ENCODE data around the gene CFDP1. TPM values are rescaled to one million over a fixed set of nuclear protein-coding genes. Genes with fewer than 3 reads are reported as not detected.

CFDP1 gene
- total RNA-seq, 1 donor from 2014 or later: 65.7 TPM

- H3K9me3 Mint-ChIP-seq (ENCODE audit: unreplicated experiment): no peaks in the 10 kb centered on the region
- H3K4me3 Mint-ChIP-seq (ENCODE audit: unreplicated experiment): no peak overlapping the region
- H3K36me3 Mint-ChIP-seq (ENCODE audit: low read depth, unreplicated experiment): peaks cover 4% of the 10 kb centered on the region
- no peak for TF ChIP-seq CTCF (IDR thresholded peaks at IDR 0.05; ENCODE audit: unreplicated experiment)
- H3K27me3 Mint-ChIP-seq (ENCODE audit: unreplicated experiment): peaks cover 5% of the 10 kb centered on the region
- no peak for DNase-seq (ENCODE audit: low spot score)
- no peak overlapping the region for H3K27ac Mint-ChIP-seq (ENCODE audit: unreplicated experiment)
- H3K4me1 Mint-ChIP-seq (ENCODE audit: unreplicated experiment): peaks cover 27% of the 10 kb centered on the region
Measured at GRCh38 chr16:75326333-75326732, 107.0 kb downstream of the CFDP1 start.

- H3K4me3 Mint-ChIP-seq (ENCODE audit: unreplicated experiment): no peak overlapping the region
- peaks cover 5% of the 10 kb centered on the region for H3K27me3 Mint-ChIP-seq (ENCODE audit: unreplicated experiment)
- DNase-seq (ENCODE audit: low spot score): no peak
- peak overlapping the region; percentile 45 for H3K27ac Mint-ChIP-seq (ENCODE audit: unreplicated experiment)
- peaks cover 39% of the 10 kb centered on the region for H3K4me1 Mint-ChIP-seq (ENCODE audit: unreplicated experiment)
- H3K9me3 Mint-ChIP-seq (ENCODE audit: unreplicated experiment): no peaks in the 10 kb centered on the region
- peaks cover 7% of the 10 kb centered on the region for H3K36me3 Mint-ChIP-seq (ENCODE audit: low read depth, unreplicated experiment)
- TF ChIP-seq CTCF (IDR thresholded peaks at IDR 0.05; ENCODE audit: unreplicated experiment): no peak
Measured at GRCh38 chr16:75323933-75324332, 109.4 kb downstream of the CFDP1 start.

GRCh38 chr16:75323198-75323597 is 110.1 kb downstream of the CFDP1 start:
- no peak for TF ChIP-seq CTCF (IDR thresholded peaks at IDR 0.05; ENCODE audit: unreplicated experiment)
- Mint-ChIP-seq H3K27ac (ENCODE audit: unreplicated experiment) (no peak overlapping the region), H3K4me1 (ENCODE audit: unreplicated experiment) (peaks cover 43% of the 10 kb centered on the region), H3K27me3 (ENCODE audit: unreplicated experiment) (peaks cover 5% of the 10 kb centered on the region), H3K9me3 (ENCODE audit: unreplicated experiment) (no peaks in the 10 kb centered on the region), H3K4me3 (ENCODE audit: unreplicated experiment) (no peak overlapping the region), H3K36me3 (ENCODE audit: low read depth, unreplicated experiment) (peaks cover 7% of the 10 kb centered on the region)
- DNase-seq (ENCODE audit: low spot score): no peak

GRCh38 chr16:75322740-75323139 is 110.6 kb downstream of the CFDP1 start:
- peaks cover 43% of the 10 kb centered on the region for H3K4me1 Mint-ChIP-seq (ENCODE audit: unreplicated experiment)
- H3K4me3 Mint-ChIP-seq (ENCODE audit: unreplicated experiment): no peak overlapping the region
- no peak overlapping the region for H3K27ac Mint-ChIP-seq (ENCODE audit: unreplicated experiment)
- peaks cover 5% of the 10 kb centered on the region for H3K27me3 Mint-ChIP-seq (ENCODE audit: unreplicated experiment)
- no peak for DNase-seq (ENCODE audit: low spot score)
- no peaks in the 10 kb centered on the region for H3K9me3 Mint-ChIP-seq (ENCODE audit: unreplicated experiment)
- TF ChIP-seq CTCF (IDR thresholded peaks at IDR 0.05; ENCODE audit: unreplicated experiment): no peak
- H3K36me3 Mint-ChIP-seq (ENCODE audit: low read depth, unreplicated experiment): peaks cover 7% of the 10 kb centered on the region

GRCh38 chr16:75320435-75320834 is 112.9 kb downstream of the CFDP1 start:
- peaks cover 8% of the 10 kb centered on the region for H3K27me3 Mint-ChIP-seq (ENCODE audit: unreplicated experiment)
- no peaks in the 10 kb centered on the region for H3K9me3 Mint-ChIP-seq (ENCODE audit: unreplicated experiment)
- H3K36me3 Mint-ChIP-seq (ENCODE audit: low read depth, unreplicated experiment): peaks cover 7% of the 10 kb centered on the region
- peak overlapping the region; percentile 40 for H3K27ac Mint-ChIP-seq (ENCODE audit: unreplicated experiment)
- no peak for DNase-seq (ENCODE audit: low spot score)
- H3K4me1 Mint-ChIP-seq (ENCODE audit: unreplicated experiment): peaks cover 42% of the 10 kb centered on the region
- no peak overlapping the region for H3K4me3 Mint-ChIP-seq (ENCODE audit: unreplicated experiment)
- TF ChIP-seq CTCF (IDR thresholded peaks at IDR 0.05; ENCODE audit: unreplicated experiment): no peak
